SK-N-SH (cell line): ENCODE data around the gene THSD8. TPM values are rescaled to one million over a fixed set of nuclear protein-coding genes. Genes with fewer than 3 reads are reported as not detected.

Source experiments
- CTCF ChIA-PET: fragments of 300-600, 350-600 bp; formaldehyde crosslinking; extraction: SDS; loops from one replicate; lab custom pipeline; 2021; lab: Yijun Ruan, JAX
- POLR2A ChIA-PET: fragments of 350-600 bp; sonication (Branson Sonifier 250); formaldehyde crosslinking; extraction: SDS; loops from one replicate; lab custom pipeline; 2020; ENCODE audit warnings: antibody characterized with exemption, inconsistent platforms; lab: Yijun Ruan, JAX
- DNase-seq: peaks from one replicate; pipeline ENCODE4 v3.0.0; 2012
- H2AFZ ChIP-seq: fragments of 200-600 bp; sonication (generic); 2 replicates; pipeline ENCODE4 v1.8.1; 2016; ENCODE audit warnings: antibody characterized with exemption, mild to moderate bottlenecking, low read depth
- H3F3A ChIP-seq: fragments of 200-600 bp; sonication (generic); replicated peaks from 2 replicates; pipeline ENCODE3; 2016; ENCODE audit warnings: antibody characterized with exemption, mild to moderate bottlenecking; ENCODE audit not compliant: insufficient read depth
- H3K27ac ChIP-seq, 2 experiments: fragments of 200-500 bp in 1 of 2; fragments of 200-600 bp in 1 of 2; sonication (Bioruptor generic) in 1 of 2; sonication (generic), shearing (Covaris generic) in 1 of 2; 2 replicates each; pipeline versions ENCODE4 v1.5.1 to v1.6.1; 2014 to 2016; ENCODE audit warnings: low read depth in 2 of 2, inconsistent platforms in 1 of 2, low read length in 1 of 2, mild to moderate bottlenecking in 1 of 2, mixed read lengths in 1 of 2
- H3K27me3 ChIP-seq: fragments of 200-600 bp; sonication (generic), shearing (Covaris generic); 2 replicates; pipeline ENCODE4 v1.6.1; 2016; ENCODE audit warnings: mixed run types; ENCODE audit not compliant: insufficient read depth
- H3K36me3 ChIP-seq, 2 experiments: fragments of 200-500 bp in 1 of 2; fragments of 200-600 bp in 1 of 2; sonication (Bioruptor generic) in 1 of 2; sonication (generic) in 1 of 2; replicated peaks in 1 of 2; 2 replicates each; pipeline versions ENCODE3 to v1.5.1; 2014 to 2016; ENCODE audit warnings: low read length in 1 of 2, mild to moderate bottlenecking in 1 of 2; ENCODE audit not compliant: insufficient read depth in 2 of 2, control insufficient read depth in 1 of 2
- H3K4me1 ChIP-seq, 2 experiments: fragments of 200-500 bp in 1 of 2; fragments of 200-600 bp in 1 of 2; sonication (Bioruptor generic) in 1 of 2; sonication (generic), shearing (Covaris generic) in 1 of 2; 2 replicates each; pipeline versions ENCODE4 v1.5.1 to v1.6.1; 2014 to 2016; ENCODE audit warnings: low read depth in 1 of 2, low read length in 1 of 2, mixed run types in 1 of 2; ENCODE audit not compliant: insufficient read depth in 2 of 2, control insufficient read depth in 1 of 2
- H3K4me2 ChIP-seq: fragments of 200-600 bp; sonication (generic), shearing (Covaris generic); 2 replicates; pipeline ENCODE4 v1.6.1; 2017; ENCODE audit warnings: mixed run types
- H3K4me3 ChIP-seq, 2 experiments: fragments of 200-500 bp in 1 of 2; fragments of 200-600 bp in 1 of 2; sonication (Bioruptor generic) in 1 of 2; sonication (generic), shearing (Covaris generic) in 1 of 2; 2 replicates each; pipeline versions ENCODE4 v1.5.1 to v1.8.1; 2014 to 2016; ENCODE audit warnings: low read depth in 2 of 2, inconsistent platforms in 1 of 2, low read length in 1 of 2, mild to moderate bottlenecking in 1 of 2, mixed read lengths in 1 of 2, moderate library complexity in 1 of 2
- H3K79me2 ChIP-seq: fragments of 200-600 bp; sonication (generic); 2 replicates; pipeline ENCODE4 v1.8.1; 2017; ENCODE audit warnings: mild to moderate bottlenecking; ENCODE audit not compliant: insufficient read depth
- H3K9ac ChIP-seq: fragments of 200-600 bp; sonication (generic); 2 replicates; pipeline ENCODE4 v1.6.1; 2017; ENCODE audit warnings: mixed run types
- H3K9me2 ChIP-seq: fragments of 200-600 bp; sonication (generic); 2 replicates; pipeline ENCODE4 v1.6.1; 2017; ENCODE audit warnings: mixed run types
- H3K9me3 ChIP-seq: fragments of 200-600 bp; sonication (generic); 2 replicates; pipeline ENCODE4 v1.6.1; 2017; ENCODE audit warnings: mixed run types, mild to moderate bottlenecking, moderate library complexity
- H4K20me1 ChIP-seq: fragments of 200-600 bp; sonication (generic); 2 replicates; pipeline ENCODE4 v1.6.1; 2017; ENCODE audit warnings: mild to moderate bottlenecking, mixed run types; ENCODE audit not compliant: insufficient read depth
- CHD2 ChIP-seq: fragments of 150-350 bp; IDR thresholded peaks from 2 replicates; pipeline ENCODE4 v1.6.1; 2018; ENCODE audit warnings: low read length; ENCODE audit not compliant: partially characterized antibody
- ELF1 ChIP-seq: IDR thresholded peaks from 2 replicates; pipeline ENCODE4 v1.4.0; 2012
- EZH2phosphoT487 ChIP-seq: fragments of 200-600 bp; sonication (generic); IDR thresholded peaks from 2 replicates; pipeline ENCODE4 v1.6.1; 2017; ENCODE audit warnings: low read depth, mixed run types, mild to moderate bottlenecking, antibody characterized with exemption, moderate library complexity, borderline replicate concordance
- GABPA ChIP-seq: IDR thresholded peaks from 2 replicates; pipeline ENCODE4 v1.4.0; 2012; ENCODE audit warnings: low read depth, mild to moderate bottlenecking
- GATA2 ChIP-seq: sonication (generic); formaldehyde crosslinking; IDR thresholded peaks from 2 replicates; pipeline ENCODE4 v1.5.0; 2020; ENCODE audit warnings: mild to moderate bottlenecking, missing genetic modification reagents
- IRF3 ChIP-seq: fragments of 150-350 bp; IDR thresholded peaks from 2 replicates; pipeline ENCODE4 v1.6.1; 2016; ENCODE audit warnings: mild to moderate bottlenecking, low read depth, low read length
- MAX ChIP-seq: IDR thresholded peaks from 2 replicates; pipeline ENCODE4 v1.4.0; 2012; ENCODE audit warnings: low read depth
- MXI1 ChIP-seq: IDR thresholded peaks from 2 replicates; pipeline ENCODE4 v1.6.1; 2012; ENCODE audit warnings: mild to moderate bottlenecking, low read depth, low read length, improper control_type of control experiment
- NRF1 ChIP-seq: IDR thresholded peaks from 2 replicates; pipeline ENCODE4 v1.6.1; 2012; ENCODE audit warnings: low read depth, mild to moderate bottlenecking, low read length
- PBX3 ChIP-seq: IDR thresholded peaks from 2 replicates; pipeline ENCODE4; 2012
- POLR2AphosphoS5 ChIP-seq: IDR thresholded peaks from 2 replicates; pipeline ENCODE4 v1.6.1; 2012; ENCODE audit warnings: low read depth, low read length
- RCOR1 ChIP-seq: fragments of 150-350 bp; IDR thresholded peaks from 2 replicates; pipeline ENCODE4 v1.6.1; 2017; ENCODE audit warnings: antibody characterized with exemption, low read length
- REST ChIP-seq: IDR thresholded peaks from 2 replicates; pipeline ENCODE4 v1.6.1; 2012; ENCODE audit warnings: mild to moderate bottlenecking, low read depth, low read length, moderate library complexity
- RXRA ChIP-seq: IDR thresholded peaks from 2 replicates; pipeline ENCODE4 v1.4.0; 2012; ENCODE audit warnings: low read depth, mild to moderate bottlenecking, borderline replicate concordance
- SMC3 ChIP-seq: IDR thresholded peaks from 2 replicates; pipeline ENCODE4 v1.6.1; 2012; ENCODE audit warnings: low read depth, low read length, improper control_type of control experiment
- TCF12 ChIP-seq: IDR thresholded peaks from 2 replicates; pipeline ENCODE4 v1.4.0; 2012
- USF1 ChIP-seq: IDR thresholded peaks from 2 replicates; pipeline ENCODE4 v1.4.0; 2012; ENCODE audit warnings: low read depth, borderline replicate concordance
- USF2 ChIP-seq: fragments of 150-350 bp; IDR thresholded peaks from 2 replicates; pipeline ENCODE4 v1.6.1; 2017; ENCODE audit warnings: antibody characterized with exemption, low read length, low read depth, borderline replicate concordance
- YY1 ChIP-seq: IDR thresholded peaks from 2 replicates; pipeline ENCODE4 v1.4.0; 2012; ENCODE audit warnings: low read depth, mild to moderate bottlenecking
- WGBS: methylation state at CpG from one replicate; pipeline ENCODE4 v1.1.6; 2017; ENCODE audit warnings: low lambda C conversion rate; 5-methylcytosine and 5-hydroxymethylcytosine counted together
- polyA plus RNA-seq, 3 experiments: library from polyadenylated mRNA; depleted of rRNA; stranded (reverse); fragments of >200 nt; gene quantifications; 2 replicates each; pipeline ENCODE4 v1.2.3, GENCODE V29; 2012

Gene THSD8
- polyA plus RNA-seq, 1 of the 3 experiments (the other 2 are of a cell fraction) = not detected

GRCh38 chr19:12764698-12765097 lies 37.2 kb upstream of the THSD8 start:
- peaks cover 5% of the 10 kb centered on the region for H3F3A ChIP-seq
- H3K79me2 ChIP-seq = no peaks in the 10 kb centered on the region
- H3K9ac ChIP-seq = no peak overlapping the region
- no peaks in the 10 kb centered on the region for H3K4me1 ChIP-seq
- no peaks in the 10 kb centered on the region for H3K27me3 ChIP-seq
- H3K36me3 ChIP-seq = peaks cover 4 to 11% of the 10 kb centered on the region in 2 experiments
- CTCF ChIA-PET = interaction anchor here (4.3 to 17.5 kb wide), 4 partner anchors 13 to 32 kb away, joined by 16 to 321 read pairs (median 156); partner anchors contain the start of genes BEST2, GET3, JUNB and PRDX2
- POLR2A ChIA-PET = no interaction called here
- no peak for DNase-seq
- no peaks in the 10 kb centered on the region for H3K9me2 ChIP-seq
- no peak overlapping the region for H3K4me3 ChIP-seq
- no peak overlapping the region for H3K27ac ChIP-seq
- no peaks in the 10 kb centered on the region for H4K20me1 ChIP-seq
- no peak overlapping the region for H3K4me2 ChIP-seq
- WGBS = 94% methylated on average over 5 of the region's 16 CpGs
- no peaks in the 10 kb centered on the region for H3K9me3 ChIP-seq
- TF ChIP-seq SMC3 (no peak), GATA2 (CRISPR knock-in tag) (no peak), TCF12 (no peak), USF2 (no peak), PBX3 (no peak)
- H2AFZ ChIP-seq = no peak overlapping the region

- H3K4me2 ChIP-seq = no peak overlapping the region
- no peaks in the 10 kb centered on the region for H3K79me2 ChIP-seq
- H3F3A ChIP-seq = no peaks in the 10 kb centered on the region
- H3K9ac ChIP-seq = no peak overlapping the region
- no peak for DNase-seq
- peaks cover 0 to 3% of the 10 kb centered on the region in 2 experiments; a peak in 1 of 4 replicates for H3K4me1 ChIP-seq
- CTCF ChIA-PET = interaction anchor here (1.7 to 17.5 kb wide), 5 partner anchors 7 to 81 kb away, joined by 5 to 321 read pairs (median 75); partner anchors contain the start of genes BEST2, GET3, JUNB and PRDX2
- H3K9me3 ChIP-seq = no peaks in the 10 kb centered on the region
- no peak overlapping the region for H2AFZ ChIP-seq
- no peaks in the 10 kb centered on the region for H4K20me1 ChIP-seq
- 88% methylated on average over 28 of the region's 30 CpGs for WGBS
- POLR2A ChIA-PET = interaction anchor here (1.1 kb wide), 1 partner anchor 25 kb away, joined by 3 read pairs; the partner anchor contains the start of gene JUNB
- H3K27ac ChIP-seq = no peak overlapping the region
- H3K27me3 ChIP-seq = no peaks in the 10 kb centered on the region
- no peak overlapping the region for H3K4me3 ChIP-seq
- no peaks in the 10 kb centered on the region for H3K9me2 ChIP-seq
- peaks cover 4 to 11% of the 10 kb centered on the region in 2 experiments for H3K36me3 ChIP-seq
- TF ChIP-seq USF2 (no peak), SMC3 (no peak), ELF1 (no peak), RXRA (no peak), USF1 (no peak), REST (no peak), POLR2AphosphoS5 (no peak), NRF1 (no peak), MAX (no peak), TCF12 (no peak), GABPA (no peak), CHD2 (no peak), EZH2phosphoT487 (no peak), IRF3 (no peak), MXI1 (no peak), RCOR1 (no peak), YY1 (no peak)
Observed at GRCh38 chr19:12766051-12766521, 35.8 kb upstream of the THSD8 start.
